Natural killer cell (primary cell): ENCODE results near the gene P2RX5. TPM values are rescaled to one million over a fixed set of nuclear protein-coding genes. Genes with fewer than 3 reads are reported as not detected.

Source experiments
- ATAC-seq, 3 donors: fragments of 150-1000 bp in 2 of 3; fragments of 200-7000 bp in 1 of 3; cut with Tn5 transposase; 1 replicate in 1 of 3; 2 replicates in 2 of 3; pipeline ENCODE4 v1.10.0; 2021; ENCODE audit warnings: mild to moderate bottlenecking in 2 of 3, moderate library complexity in 2 of 3
- DNase-seq, 2 donors: peaks; one replicate each; pipeline versions ENCODE4 v3.0.0 to v3.0.0-alpha.2; 2013 to 2021; ENCODE audit warnings: mixed read lengths in 1 of 2
- H3K27ac ChIP-seq: one replicate; pipeline ENCODE4 v1.5.1; 2013; ENCODE audit warnings: mild to moderate bottlenecking, low read length
- H3K27me3 ChIP-seq: one replicate; pipeline ENCODE4 v1.6.1; 2013; ENCODE audit warnings: low read length; ENCODE audit not compliant: control insufficient read depth, insufficient read depth
- H3K36me3 ChIP-seq: one replicate; pipeline ENCODE4 v1.6.1; 2013; ENCODE audit warnings: low read length; ENCODE audit not compliant: control insufficient read depth, insufficient read depth
- H3K4me1 ChIP-seq: one replicate; pipeline ENCODE4 v1.6.1; 2013; ENCODE audit warnings: low read length; ENCODE audit not compliant: control insufficient read depth, insufficient read depth
- H3K4me3 ChIP-seq: one replicate; pipeline ENCODE4 v1.5.1; 2013; ENCODE audit warnings: low read length
- H3K9me3 ChIP-seq: one replicate; pipeline ENCODE4 v1.6.1; 2013; ENCODE audit warnings: low read length; ENCODE audit not compliant: control insufficient read depth, insufficient read depth
- H3K27ac Mint-ChIP-seq, 2 donors: one replicate each; pipeline ENCODE4 v1.8.0; 2022; ENCODE audit warnings: mild to moderate bottlenecking in 2 of 2, mixed read lengths in 2 of 2, moderate library complexity in 1 of 2
- H3K27me3 Mint-ChIP-seq, 2 donors: one replicate each; pipeline ENCODE4 v1.8.0; 2022; ENCODE audit warnings: low read depth in 2 of 2, mixed read lengths in 2 of 2
- H3K36me3 Mint-ChIP-seq: one replicate; pipeline ENCODE4 v1.8.0; 2022; ENCODE audit warnings: mixed read lengths
- H3K4me1 Mint-ChIP-seq, 2 donors: one replicate each; pipeline ENCODE4 v1.8.0; 2022; ENCODE audit warnings: mixed read lengths in 2 of 2
- H3K4me3 Mint-ChIP-seq: one replicate; pipeline ENCODE4 v1.8.0; 2022; ENCODE audit warnings: mild to moderate bottlenecking, moderate library complexity, mixed read lengths
- H3K9me3 Mint-ChIP-seq, 2 donors: one replicate each; pipeline ENCODE4 v1.8.0; 2022; ENCODE audit warnings: mixed read lengths in 2 of 2
- WGBS: methylation state at CpG from one replicate; pipeline ENCODE4 v1.1.7; 2013; ENCODE audit warnings: missing lambda C conversion rate; ENCODE audit not compliant: insufficient coverage; 5-methylcytosine and 5-hydroxymethylcytosine counted together
- intact Hi-C: fragments of 100-400 bp; cut with micrococcal nuclease; formaldehyde crosslinking; loops from one replicate; pipeline ENCODE4 v1.14.2; 2022
- total RNA-seq, 4 donors: library from RNA; stranded (reverse); fragments of 120-200 nt in 1 of 4; gene quantifications; one replicate each; pipeline versions ENCODE4 v1.2.3 to v1.2.4, GENCODE V29; 2013 to 2022
- TF ChIP-seq, protein P1 (sequence below): fragments of 200-600 bp; IDR thresholded peaks from one replicate; pipeline ENCODE4 v1.8.0; 2022; ENCODE audit warnings: antibody characterized with exemption

Gene P2RX5
- total RNA-seq, 3 donors from 2014 or later (not counting 1 experiment from before 2014, with no cell fraction given) = 7.8 to 15.4 (median 9.2) TPM

DNA sequence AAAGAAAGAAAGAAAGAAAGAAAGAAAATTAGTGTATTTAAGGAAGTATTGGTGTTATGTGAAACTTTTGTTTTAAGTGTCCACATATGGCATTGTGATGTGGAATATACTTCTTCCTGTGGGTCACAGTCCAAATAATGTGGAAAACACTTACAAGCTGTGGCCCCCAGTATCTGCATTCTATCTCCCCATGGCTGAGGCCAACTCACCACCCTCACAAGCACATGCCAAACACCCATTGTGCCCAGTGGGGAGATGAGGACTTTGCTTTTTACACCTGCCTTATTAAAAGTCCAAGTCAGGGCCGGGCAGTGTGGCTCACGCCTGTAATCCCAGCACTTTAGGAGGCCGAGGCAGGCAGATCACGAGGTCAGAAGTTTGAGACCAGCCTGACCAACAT, 4.0 kb upstream of the P2RX5 start:
- H3K27me3 ChIP-seq = no peaks in the 10 kb centered on the region
- Mint-ChIP-seq H3K9me3 (no peaks in the 10 kb centered on the region), H3K27me3 (no peaks in the 10 kb centered on the region), H3K36me3 (no peaks in the 10 kb centered on the region), H3K4me3 (no peak overlapping the region), H3K27ac (no peak overlapping the region), H3K4me1 (peaks cover 7 to 20% of the 10 kb centered on the region in 2 donors)
- no peak overlapping the region for H3K27ac ChIP-seq
- intact Hi-C loops = no loop called here
- no peaks in the 10 kb centered on the region for H3K36me3 ChIP-seq
- ATAC-seq (no peak), DNase-seq (no peak)
- peaks cover 27% of the 10 kb centered on the region for H3K4me1 ChIP-seq
- TF ChIP-seq, protein P1, sequence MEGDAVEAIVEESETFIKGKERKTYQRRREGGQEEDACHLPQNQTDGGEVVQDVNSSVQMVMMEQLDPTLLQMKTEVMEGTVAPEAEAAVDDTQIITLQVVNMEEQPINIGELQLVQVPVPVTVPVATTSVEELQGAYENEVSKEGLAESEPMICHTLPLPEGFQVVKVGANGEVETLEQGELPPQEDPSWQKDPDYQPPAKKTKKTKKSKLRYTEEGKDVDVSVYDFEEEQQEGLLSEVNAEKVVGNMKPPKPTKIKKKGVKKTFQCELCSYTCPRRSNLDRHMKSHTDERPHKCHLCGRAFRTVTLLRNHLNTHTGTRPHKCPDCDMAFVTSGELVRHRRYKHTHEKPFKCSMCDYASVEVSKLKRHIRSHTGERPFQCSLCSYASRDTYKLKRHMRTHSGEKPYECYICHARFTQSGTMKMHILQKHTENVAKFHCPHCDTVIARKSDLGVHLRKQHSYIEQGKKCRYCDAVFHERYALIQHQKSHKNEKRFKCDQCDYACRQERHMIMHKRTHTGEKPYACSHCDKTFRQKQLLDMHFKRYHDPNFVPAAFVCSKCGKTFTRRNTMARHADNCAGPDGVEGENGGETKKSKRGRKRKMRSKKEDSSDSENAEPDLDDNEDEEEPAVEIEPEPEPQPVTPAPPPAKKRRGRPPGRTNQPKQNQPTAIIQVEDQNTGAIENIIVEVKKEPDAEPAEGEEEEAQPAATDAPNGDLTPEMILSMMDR = no peak
- WGBS = 86% methylated on average over 4 of the region's 4 CpGs
- no peaks in the 10 kb centered on the region for H3K9me3 ChIP-seq
- no peak overlapping the region for H3K4me3 ChIP-seq

DNA sequence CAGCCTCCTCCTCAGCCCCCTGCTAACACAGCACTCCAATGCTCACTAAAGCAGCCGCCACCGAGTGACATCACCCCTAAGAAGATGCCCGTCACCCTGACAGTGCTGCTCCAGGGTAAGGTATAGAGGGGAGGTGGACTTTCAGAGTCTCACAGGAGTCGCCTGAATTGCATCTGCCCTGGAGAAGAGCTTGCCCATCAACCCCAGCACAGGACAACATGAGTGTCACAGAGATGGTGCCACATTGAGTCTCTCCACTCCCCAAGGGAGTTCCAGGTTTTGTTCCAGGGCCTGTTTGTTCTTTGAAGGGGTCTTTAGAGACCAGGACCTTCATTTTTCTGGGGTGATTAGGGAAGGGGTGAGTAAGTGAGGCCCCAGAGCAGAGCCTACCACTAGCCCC, 2.2 kb upstream of the P2RX5 start:
- no peak overlapping the region for H3K27ac ChIP-seq
- TF ChIP-seq, protein P1 = no peak
- H3K4me1 Mint-ChIP-seq = peaks cover 12 to 33% of the 10 kb centered on the region in 2 donors
- H3K4me1 ChIP-seq = peaks cover 36% of the 10 kb centered on the region
- no peak overlapping the region for H3K27ac Mint-ChIP-seq
- H3K4me3 Mint-ChIP-seq = no peak overlapping the region
- intact Hi-C loops = no loop called here
- ATAC-seq = no peak
- H3K36me3 ChIP-seq = no peaks in the 10 kb centered on the region
- DNase-seq = no peak
- no peaks in the 10 kb centered on the region for H3K27me3 ChIP-seq
- H3K27me3 Mint-ChIP-seq = no peaks in the 10 kb centered on the region
- H3K9me3 ChIP-seq = no peaks in the 10 kb centered on the region
- 98% methylated on average over 4 of the region's 4 CpGs for whole genome bisulfite sequencing
- H3K4me3 ChIP-seq = no peak overlapping the region
- no peaks in the 10 kb centered on the region for H3K36me3 Mint-ChIP-seq
- no peaks in the 10 kb centered on the region for H3K9me3 Mint-ChIP-seq

DNA sequence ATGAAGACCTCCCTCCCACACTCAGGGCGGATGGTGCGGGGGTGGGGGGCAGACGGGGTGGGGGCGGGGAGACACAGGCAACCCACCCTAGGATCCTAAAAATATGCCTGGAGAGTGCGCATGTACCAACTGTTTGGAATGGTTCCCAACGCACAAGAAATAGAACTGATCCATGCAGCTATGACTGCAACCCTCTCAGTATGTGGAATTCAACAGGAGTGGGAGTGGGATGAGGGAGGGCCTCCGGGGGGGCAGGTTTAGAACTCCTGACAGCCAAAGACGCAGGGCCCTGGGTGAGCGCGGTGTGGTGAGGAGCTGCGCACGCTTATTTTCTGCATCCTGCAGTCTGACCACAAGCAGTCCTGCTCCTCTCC, 1.1 kb upstream of the P2RX5 start:
- Mint-ChIP-seq H3K4me3 (no peak overlapping the region), H3K27me3 (no peaks in the 10 kb centered on the region), H3K4me1 (peaks cover 12 to 33% of the 10 kb centered on the region in 2 donors), H3K36me3 (no peaks in the 10 kb centered on the region), H3K27ac (no peak overlapping the region), H3K9me3 (no peaks in the 10 kb centered on the region)
- no peaks in the 10 kb centered on the region for H3K9me3 ChIP-seq
- ATAC-seq (no peak), DNase-seq (no peak)
- 88% methylated on average over 9 of the region's 12 CpGs for WGBS
- no peaks in the 10 kb centered on the region for H3K27me3 ChIP-seq
- TF ChIP-seq, protein P1 = no peak
- H3K27ac ChIP-seq = no peak overlapping the region
- H3K4me1 ChIP-seq = peaks cover 42% of the 10 kb centered on the region
- H3K4me3 ChIP-seq = no peak overlapping the region
- no peaks in the 10 kb centered on the region for H3K36me3 ChIP-seq
- intact Hi-C loops = no loop called here

DNA sequence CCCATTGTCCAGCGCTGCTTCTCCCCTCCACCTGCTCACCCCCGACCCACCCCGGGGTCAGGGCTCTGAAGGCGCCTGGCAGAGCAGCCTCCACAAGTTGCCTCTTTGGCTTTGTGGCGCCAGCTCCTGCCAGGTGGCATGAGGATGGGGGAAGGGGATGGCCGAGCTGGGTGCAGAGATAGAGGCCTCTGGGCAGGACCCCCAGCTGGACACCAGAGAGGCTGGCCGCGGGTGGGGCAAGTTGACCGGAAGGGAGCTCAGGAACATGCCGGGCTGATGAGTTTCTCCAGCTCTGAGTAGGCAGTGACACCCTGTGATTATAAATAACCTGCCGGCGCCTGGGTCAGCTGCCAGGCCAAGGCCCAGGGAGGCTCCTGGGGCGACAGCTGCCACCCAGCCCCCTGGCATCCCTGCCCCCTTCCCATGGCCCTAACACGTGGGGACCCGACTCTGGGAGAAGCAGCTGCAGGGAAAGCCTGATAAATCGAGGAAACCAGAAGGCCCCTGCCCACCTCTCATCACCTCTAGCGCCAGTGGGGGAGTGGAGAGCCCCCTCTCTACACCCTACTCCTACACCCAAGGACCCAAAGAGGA, 729 bp downstream of the P2RX5 start:
- Mint-ChIP-seq H3K9me3 (no peaks in the 10 kb centered on the region), H3K4me3 (peak overlapping the region; percentile 63), H3K27ac (peak overlapping the region in 1 of 2 donors; percentile 79), H3K4me1 (peaks cover 12 to 36% of the 10 kb centered on the region in 2 donors), H3K36me3 (no peaks in the 10 kb centered on the region), H3K27me3 (peaks cover 0 to 8% of the 10 kb centered on the region in 2 donors)
- Histone ChIP-seq H3K27ac (peak overlapping the region; percentile 52), H3K4me1 (peaks cover 58% of the 10 kb centered on the region), H3K4me3 (peak overlapping the region; percentile 60), H3K27me3 (peaks cover 3% of the 10 kb centered on the region), H3K9me3 (no peaks in the 10 kb centered on the region), H3K36me3 (peaks cover 2% of the 10 kb centered on the region)
- no peak for ATAC-seq
- WGBS = 14% methylated on average over 16 of the region's 17 CpGs
- TF ChIP-seq, protein P1 = no peak
- intact Hi-C loops = loop anchor here (2.0 kb wide), 1 partner anchor 16 kb away; no protein-coding TSS in a partner anchor
- no peak for DNase-seq
